HEK293T (cell line): ENCODE data around the gene C1QL4.

Experiments
- CTCF ChIA-PET: fragments of 350-600 bp; formaldehyde crosslinking; extraction: SDS; loops from one replicate; lab custom pipeline; 2021; ENCODE audit warnings: antibody characterized with exemption, inconsistent platforms; lab: Yijun Ruan, JAX
- POLR2A ChIA-PET: fragments of 350-600 bp; formaldehyde crosslinking; extraction: SDS; loops from one replicate; lab custom pipeline; 2020; ENCODE audit warnings: antibody characterized with exemption, inconsistent platforms; lab: Yijun Ruan, JAX
- DNase-seq: peaks from one replicate; pipeline ENCODE4 v3.0.0; 2012; ENCODE audit warnings: mixed read lengths; ENCODE audit errors: extremely low spot score
- ARNT ChIP-seq: fragments of 450-650 bp; IDR thresholded peaks from 2 replicates; pipeline ENCODE4 v1.6.1; 2017; ENCODE audit warnings: mild to moderate bottlenecking
- BHLHE40 ChIP-seq: fragments of 450-650 bp; IDR thresholded peaks from 2 replicates; pipeline ENCODE4 v1.6.1; 2016; ENCODE audit warnings: mild to moderate bottlenecking, moderate library complexity, borderline replicate concordance
- CTBP1 ChIP-seq: fragments of 450-650 bp; IDR thresholded peaks from 2 replicates; pipeline ENCODE4 v1.6.1; 2016; ENCODE audit warnings: borderline replicate concordance
- ELF4 ChIP-seq: fragments of 450-650 bp; IDR thresholded peaks from 2 replicates; pipeline ENCODE4 v1.6.1; 2017; ENCODE audit warnings: antibody characterized with exemption
- FOXA1 ChIP-seq: fragments of 450-650 bp; IDR thresholded peaks from 2 replicates; pipeline ENCODE4 v1.6.1; 2016; ENCODE audit warnings: mild to moderate bottlenecking
- FOXK2 ChIP-seq: fragments of 450-650 bp; IDR thresholded peaks from 2 replicates; pipeline ENCODE4 v1.6.1; 2016; ENCODE audit warnings: mild to moderate bottlenecking
- FOXM1 ChIP-seq: fragments of 450-650 bp; IDR thresholded peaks from 2 replicates; pipeline ENCODE4 v1.6.1; 2017; ENCODE audit warnings: mild to moderate bottlenecking, borderline replicate concordance
- HDGF ChIP-seq: fragments of 450-650 bp; IDR thresholded peaks from 2 replicates; pipeline ENCODE4 v1.6.1; 2017; ENCODE audit warnings: antibody characterized with exemption, borderline replicate concordance
- L3MBTL2 ChIP-seq: fragments of 450-650 bp; conservative IDR thresholded peaks from 2 replicates; pipeline ENCODE4 v1.6.1; 2016; ENCODE audit warnings: mild to moderate bottlenecking
- LEF1 ChIP-seq: fragments of 450-650 bp; IDR thresholded peaks from 2 replicates; pipeline ENCODE4 v1.6.1; 2017; ENCODE audit warnings: mild to moderate bottlenecking, borderline replicate concordance
- NFRKB ChIP-seq: fragments of 450-650 bp; IDR thresholded peaks from 2 replicates; pipeline ENCODE4 v1.6.1; 2016; ENCODE audit warnings: mild to moderate bottlenecking, moderate library complexity
- PKNOX1 ChIP-seq: fragments of 450-650 bp; IDR thresholded peaks from 2 replicates; pipeline ENCODE4 v1.6.1; 2016
- SP1 ChIP-seq: fragments of 450-650 bp; IDR thresholded peaks from 2 replicates; pipeline ENCODE4 v1.6.1; 2017
- SUZ12 ChIP-seq: fragments of 450-650 bp; IDR thresholded peaks from 2 replicates; pipeline ENCODE4 v1.6.1; 2016; ENCODE audit warnings: mild to moderate bottlenecking
- TARDBP ChIP-seq: fragments of 450-650 bp; IDR thresholded peaks from 2 replicates; pipeline ENCODE4 v1.6.1; 2016
- ZNF384 ChIP-seq: fragments of 450-650 bp; IDR thresholded peaks from 2 replicates; pipeline ENCODE4 v1.6.1; 2016

C1QL4 gene

GRCh38 chr12:49358483-49359141 is 21.6 kb upstream of the C1QL4 start:
- ChIA-PET CTCF (interaction anchor here (0.6 to 4.4 kb wide), 32 partner anchors 8 to 711 kb away, joined by 3 to 88 read pairs (median 4); partner anchors contain the start of genes DNAJC22, PRPH, SPATS2 and TROAP), POLR2A (interaction anchor here (1.2 to 2.1 kb wide), 2 partner anchors 8 to 11 kb away, joined by 6 to 20 read pairs; partner anchors contain the start of gene SPATS2)
- peak; percentile 75 for DNase-seq
- no peak for TF ChIP-seq FOXM1
- TF ChIP-seq PKNOX1: 0 out of 2 replicates have a peak, but pooled peaks have one; percentile 18
- no peak for TF ChIP-seq FOXK2
- TF ChIP-seq CTBP1: no peak
- TF ChIP-seq FOXA1: no peak
- TF ChIP-seq SUZ12: no peak
- TF ChIP-seq ZNF384: peak; percentile 95
- no peak for TF ChIP-seq ARNT
- no peak for TF ChIP-seq HDGF
- TF ChIP-seq ELF4: no peak

GRCh38 chr12:49357103-49357678 is 20.2 kb upstream of the C1QL4 start:
- CTCF ChIA-PET: interaction anchor here (0.7 to 4.4 kb wide), 14 partner anchors 10 to 269 kb away, joined by 3 to 88 read pairs (median 6); partner anchors contain the start of genes C1QL4, DNAJC22, PRPH and SPATS2
- no peak for DNase-seq
- POLR2A ChIA-PET: interaction anchor here (0.6 to 2.1 kb wide), 2 partner anchors 10 to 34 kb away, joined by 3 to 20 read pairs; partner anchors contain the start of genes SPATS2 and TROAP
- no peak for TF ChIP-seq SUZ12
- no peak for TF ChIP-seq BHLHE40
- TF ChIP-seq HDGF: no peak
- TF ChIP-seq ZNF384: no peak
- TF ChIP-seq ARNT: no peak

- DNase-seq: no peak
- CTCF ChIA-PET: interaction anchor here (0.6 to 4.4 kb wide), 2 partner anchors 8 to 25 kb away, joined by 3 to 38 read pairs; no protein-coding TSS in a partner anchor
- POLR2A ChIA-PET: no interaction called here
- TF ChIP-seq ARNT: no peak
- no peak for TF ChIP-seq FOXM1
- TF ChIP-seq FOXA1: no peak
- no peak for TF ChIP-seq LEF1
- TF ChIP-seq FOXK2: no peak
- no peak for TF ChIP-seq CTBP1
These were observed 18.9 kb upstream of the C1QL4 start for GRCh38 chr12:49355913-49356312.

- CTCF ChIA-PET: interaction anchor here (0.7 to 2.2 kb wide), 4 partner anchors 10 to 228 kb away, joined by 3 to 15 read pairs (median 4); partner anchors contain the start of gene C1QL4
- TF ChIP-seq SP1 (no peak), FOXA1 (no peak), TARDBP (no peak), ELF4 (no peak), NFRKB (no peak), ARNT (no peak), HDGF (no peak), ZNF384 (no peak)
- POLR2A ChIA-PET: interaction anchor here (0.8 to 1.5 kb wide), 2 partner anchors 10 to 14 kb away, joined by 3 to 7 read pairs; no protein-coding TSS in a partner anchor
- DNase-seq: no peak
These were observed 15.4 kb upstream of the C1QL4 start for GRCh38 chr12:49352351-49352750.

GRCh38 chr12:49349266-49349665 is 12.3 kb upstream of the C1QL4 start:
- ChIA-PET CTCF (interaction anchor here (1.0 to 4.5 kb wide), 2 partner anchors 9 to 18 kb away, joined by 5 to 43 read pairs; no protein-coding TSS in a partner anchor), POLR2A (interaction anchor here (4.0 kb wide), 1 partner anchor 26 kb away, joined by 30 read pairs; the partner anchor contains the start of gene TROAP)
- no peak for DNase-seq
- TF ChIP-seq FOXK2: no peak
- no peak for TF ChIP-seq SUZ12
- no peak for TF ChIP-seq FOXM1
- TF ChIP-seq LEF1: no peak
- no peak for TF ChIP-seq TARDBP
- TF ChIP-seq HDGF: no peak

GRCh38 chr12:49348781-49349180 is 11.8 kb upstream of the C1QL4 start:
- ChIA-PET POLR2A (interaction anchor here (1.6 to 4.0 kb wide), 2 partner anchors 9 to 25 kb away, joined by 6 to 30 read pairs; partner anchors contain the start of gene TROAP), CTCF (interaction anchor here (1.0 to 4.5 kb wide), 2 partner anchors 9 to 18 kb away, joined by 5 to 43 read pairs; no protein-coding TSS in a partner anchor)
- TF ChIP-seq ZNF384 (no peak), FOXA1 (no peak), LEF1 (no peak), CTBP1 (no peak), NFRKB (no peak), HDGF (no peak), L3MBTL2 (no peak), ARNT (no peak), FOXK2 (no peak), PKNOX1 (no peak), SP1 (no peak), BHLHE40 (no peak), FOXM1 (no peak), ELF4 (no peak), SUZ12 (no peak), TARDBP (no peak)
- no peak for DNase-seq
